DMS153 (cell line): ENCODE results near the gene CNTNAP1.
"Not testable (repeated sequence)": the region's sequence is repeated elsewhere in the genome, so short reads cannot be mapped to it uniquely, and the experiment has no call there.

Experiments used
- DNase-seq: peaks from one replicate; lab custom pipeline; 2025; lab: John Stamatoyannopoulos, UW

CNTNAP1 gene

GRCh38 chr17:42742916-42743315 is 60.6 kb downstream of the CNTNAP1 start:
- not testable (repeated sequence) for DNase-seq

- DNase-seq, result no peak
These were observed 61.4 kb downstream of the CNTNAP1 start for GRCh38 chr17:42743595-42744282.

GRCh38 chr17:42744283-42744805 is 62.0 kb downstream of the CNTNAP1 start:
- DNase-seq, result peak; percentile 67

GRCh38 chr17:42744806-42745617 is 62.7 kb downstream of the CNTNAP1 start, which contains the start of gene EZH1:
Gene EZH1, minus strand, starts transcription at chr17:42745040. Its CDS starts 16,099 bp downstream, at chr17:42728941.
- peak; percentile 91 for DNase-seq

GRCh38 chr17:42748202-42748907 is 66.0 kb downstream of the CNTNAP1 start:
- DNase-seq, result no peak

GRCh38 chr17:42748908-42749798 is 66.8 kb downstream of the CNTNAP1 start:
- no peak for DNase-seq
